ENCODE measurements around the gene CASP14.

- TF ChIP-seq, protein P1, sequence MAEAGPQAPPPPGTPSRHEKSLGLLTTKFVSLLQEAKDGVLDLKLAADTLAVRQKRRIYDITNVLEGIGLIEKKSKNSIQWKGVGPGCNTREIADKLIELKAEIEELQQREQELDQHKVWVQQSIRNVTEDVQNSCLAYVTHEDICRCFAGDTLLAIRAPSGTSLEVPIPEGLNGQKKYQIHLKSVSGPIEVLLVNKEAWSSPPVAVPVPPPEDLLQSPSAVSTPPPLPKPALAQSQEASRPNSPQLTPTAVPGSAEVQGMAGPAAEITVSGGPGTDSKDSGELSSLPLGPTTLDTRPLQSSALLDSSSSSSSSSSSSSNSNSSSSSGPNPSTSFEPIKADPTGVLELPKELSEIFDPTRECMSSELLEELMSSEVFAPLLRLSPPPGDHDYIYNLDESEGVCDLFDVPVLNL (CRISPR knock-in tag; IDR thresholded peaks at IDR 0.05; ENCODE audit: borderline replicate concordance, low read depth), result no peak
- TF ChIP-seq ATF3 (CRISPR knock-in tag; conservative IDR thresholded peaks at IDR 0.05), result no peak
- TF ChIP-seq, protein P2, sequence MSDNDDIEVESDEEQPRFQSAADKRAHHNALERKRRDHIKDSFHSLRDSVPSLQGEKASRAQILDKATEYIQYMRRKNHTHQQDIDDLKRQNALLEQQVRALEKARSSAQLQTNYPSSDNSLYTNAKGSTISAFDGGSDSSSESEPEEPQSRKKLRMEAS (CRISPR knock-in tag; IDR thresholded peaks at IDR 0.05), result no peak
- no peak for TF ChIP-seq CREM (CRISPR knock-in tag; IDR thresholded peaks at IDR 0.05)
- TF ChIP-seq ZNF138 (CRISPR knock-in tag; conservative IDR thresholded peaks at IDR 0.05), result no peak
Measured at GRCh38 chr19:15021286-15022007, 27.8 kb upstream of the CASP14 start.
